GM21786 (cell line): ENCODE results near the gene GRAMD1C.
A peak's percentile ranks its signal among the peaks of the same experiment; 100 is the strongest.

Experiments
- ATAC-seq: cut with Tn5 transposase; IDR thresholded peaks from one replicate; pipeline ENCODE4 v1.9.1; 2021; ENCODE audit not compliant: unreplicated experiment

The GRAMD1C gene

GRCh38 chr3:113948015-113948917, 109.7 kb downstream of the GRAMD1C start:
- ATAC-seq: peak; percentile 40

- no peak for ATAC-seq
Observed at GRCh38 chr3:113952921-113953320, 114.3 kb downstream of the GRAMD1C start.

GRCh38 chr3:113953677-113954076, 115.1 kb downstream of the GRAMD1C start:
- no peak for ATAC-seq

GRCh38 chr3:113954091-113954685, 115.6 kb downstream of the GRAMD1C start:
- ATAC-seq: no peak

- no peak for ATAC-seq
Observed at GRCh38 chr3:113963879-113964278, 125.3 kb downstream of the GRAMD1C start.

GRCh38 chr3:113966172-113966571, 127.6 kb downstream of the GRAMD1C start:
- no peak for ATAC-seq

GRCh38 chr3:113968986-113969385, 130.4 kb downstream of the GRAMD1C start:
- ATAC-seq: no peak

- ATAC-seq: no peak
Observed at GRCh38 chr3:113977822-113978221, 139.2 kb downstream of the GRAMD1C start.

- no peak for ATAC-seq
Observed at GRCh38 chr3:113979916-113980315, 141.3 kb downstream of the GRAMD1C start.

- ATAC-seq: no peak
Observed at GRCh38 chr3:113981803-113982202, 143.2 kb downstream of the GRAMD1C start.

- ATAC-seq: no peak
Observed at GRCh38 chr3:113983544-113983943, 145.0 kb downstream of the GRAMD1C start.

- ATAC-seq: peak; percentile 69
Observed at GRCh38 chr3:113985541-113985940, 147.0 kb downstream of the GRAMD1C start.
